Suprapubic skin (tissue), 4 donors: ENCODE measurements around the gene CAPN10. TPM values are rescaled to one million over a fixed set of nuclear protein-coding genes. Genes with fewer than 3 reads are reported as not detected.
"Not testable (repeated sequence)": the region's sequence is repeated elsewhere in the genome, so short reads cannot be mapped to it uniquely, and the experiment has no call there.

Experiments
- DNase-seq, 2 donors: peaks; one replicate each; pipeline ENCODE4 v3.0.0-alpha.2; 2019; ENCODE audit warnings: low spot score in 2 of 2
- H3K27ac ChIP-seq: fragments of 200-600 bp; sonication (generic); one replicate; pipeline ENCODE4 v1.5.1; 2019
- H3K27me3 ChIP-seq: fragments of 200-600 bp; sonication (generic); one replicate; pipeline ENCODE4 v1.5.1; 2019
- H3K36me3 ChIP-seq: fragments of 200-600 bp; sonication (generic); one replicate; pipeline ENCODE4 v1.5.1; 2019
- H3K4me1 ChIP-seq: fragments of 200-600 bp; sonication (generic); one replicate; pipeline ENCODE4 v1.5.1; 2019
- H3K4me3 ChIP-seq: fragments of 200-600 bp; sonication (generic); one replicate; pipeline ENCODE4 v1.5.1; 2019; ENCODE audit warnings: mild to moderate bottlenecking
- H3K9me3 ChIP-seq: fragments of 200-600 bp; sonication (generic); one replicate; pipeline ENCODE4 v1.5.1; 2019
- CTCF ChIP-seq, 2 donors: fragments of 200-600 bp in 1 of 2; fragments of 450-650 bp in 1 of 2; sonication (generic) in 1 of 2; IDR thresholded peaks; one replicate each; pipeline ENCODE4 v1.5.1; 2016 to 2019; ENCODE audit warnings: antibody characterized with exemption in 2 of 2, mild to moderate bottlenecking in 1 of 2, moderate library complexity in 1 of 2
- EP300 ChIP-seq: sonication (generic); formaldehyde crosslinking; IDR thresholded peaks from one replicate; pipeline ENCODE4 v1.6.1; 2017; ENCODE audit warnings: antibody characterized with exemption
- POLR2A ChIP-seq, 2 donors: fragments of 450-650 bp; IDR thresholded peaks; one replicate each; pipeline ENCODE4 v1.6.1; 2017; ENCODE audit warnings: antibody characterized with exemption in 2 of 2, mild to moderate bottlenecking in 2 of 2, moderate library complexity in 2 of 2
- POLR2AphosphoS5 ChIP-seq, 3 donors: sonication (generic); formaldehyde crosslinking; IDR thresholded peaks; one replicate each; pipeline ENCODE4 v1.6.1; 2017; ENCODE audit warnings: antibody characterized with exemption in 3 of 3
- whole genome bisulfite sequencing: methylation state at CpG from one replicate; pipeline ENCODE4 v1.1.5; 2018; 5-methylcytosine and 5-hydroxymethylcytosine counted together
- total RNA-seq, 4 donors: library from RNA; depleted of rRNA; stranded (reverse); fragments of >200 nt; gene quantifications; one replicate each; pipeline ENCODE4 v1.1.0, GENCODE V29; 2016

CAPN10 gene
- 10 to 100 TPM; 31.3 to 73.6 (median 37.9) TPM for total RNA-seq

- H3K27me3 ChIP-seq = no peaks in the 10 kb centered on the region
- TF ChIP-seq POLR2A (IDR thresholded peaks at IDR 0.05) (peak in 1 of 2 donors; percentile 57), POLR2AphosphoS5 (IDR thresholded peaks at IDR 0.05) (peak in 2 of 3 donors; percentile 86 to 88), CTCF (IDR thresholded peaks at IDR 0.05) (no peak)
- peaks cover 40% of the 10 kb centered on the region for H3K4me1 ChIP-seq
Observed at GRCh38 chr2:240586198-240586918, at the start of gene CAPN10. TSS of gene CAPN10 (plus strand) at chr2:240586734. CDS start at chr2:240586912, 178 bp downstream.

GRCh38 chr2:240538031-240538780 lies 48.3 kb upstream of the CAPN10 start:
- no peaks in the 10 kb centered on the region for H3K9me3 ChIP-seq
- H3K4me3 ChIP-seq = no peak overlapping the region
- TF ChIP-seq CTCF (IDR thresholded peaks at IDR 0.05) (no peak), EP300 (no peak), POLR2A (IDR thresholded peaks at IDR 0.05) (no peak), POLR2AphosphoS5 (IDR thresholded peaks at IDR 0.05) (no peak)
- H3K36me3 ChIP-seq = peaks cover 36% of the 10 kb centered on the region
- H3K27ac ChIP-seq = no peak overlapping the region
- no peak for DNase-seq
- 96% methylated on average over 25 of the region's 43 CpGs for WGBS
- H3K4me1 ChIP-seq = no peaks in the 10 kb centered on the region
- H3K27me3 ChIP-seq = no peaks in the 10 kb centered on the region

More at GRCh38 chr2:240586198-240586918, at the start of gene CAPN10:
- Histone ChIP-seq H3K9me3 (no peaks in the 10 kb centered on the region), H3K27ac (peak within 1 kb of the TSS; percentile 94), H3K36me3 (peaks cover 21% of the 10 kb centered on the region), H3K4me3 (peak within 1 kb of the TSS; percentile 98)
- DNase-seq = peak; percentile 99 to 100
- WGBS = 0% methylated on average over 10 of the region's 88 CpGs

- H3K36me3 ChIP-seq = peaks cover 31% of the 10 kb centered on the region
- not testable (repeated sequence) for H3K27me3 ChIP-seq, H3K4me1 ChIP-seq, H3K4me3 ChIP-seq, H3K9me3 ChIP-seq, H3K27ac ChIP-seq, DNase-seq
- WGBS = 96% methylated on average over 17 of the region's 17 CpGs
Observed at GRCh38 chr2:240539101-240539500, 47.4 kb upstream of the CAPN10 start.

GRCh38 chr2:240539906-240540305 lies 46.6 kb upstream of the CAPN10 start:
- no peaks in the 10 kb centered on the region for H3K9me3 ChIP-seq
- DNase-seq = no peak

GRCh38 chr2:240551288-240551687 lies 35.2 kb upstream of the CAPN10 start:
- H3K9me3 ChIP-seq = no peaks in the 10 kb centered on the region
- H3K27me3 ChIP-seq = no peaks in the 10 kb centered on the region
- whole genome bisulfite sequencing = 87% methylated on average over 4 of the region's 4 CpGs
- no peak overlapping the region for H3K27ac ChIP-seq
- TF ChIP-seq POLR2A (IDR thresholded peaks at IDR 0.05) (no peak), CTCF (IDR thresholded peaks at IDR 0.05) (no peak), EP300 (no peak), POLR2AphosphoS5 (IDR thresholded peaks at IDR 0.05) (no peak)
- H3K36me3 ChIP-seq = peaks cover 30% of the 10 kb centered on the region
- H3K4me3 ChIP-seq = no peak overlapping the region
- DNase-seq = no peak
- H3K4me1 ChIP-seq = no peaks in the 10 kb centered on the region

More at GRCh38 chr2:240539906-240540305, 46.6 kb upstream of the CAPN10 start:
- Histone ChIP-seq H3K4me3 (no peak overlapping the region), H3K27ac (no peak overlapping the region), H3K36me3 (peaks cover 26% of the 10 kb centered on the region), H3K27me3 (no peaks in the 10 kb centered on the region), H3K4me1 (no peaks in the 10 kb centered on the region)
- no peak for TF ChIP-seq POLR2A (IDR thresholded peaks at IDR 0.05)
- no peak for TF ChIP-seq CTCF (IDR thresholded peaks at IDR 0.05)
- no peak for TF ChIP-seq EP300
- TF ChIP-seq POLR2AphosphoS5 (IDR thresholded peaks at IDR 0.05) = no peak
